Upper lobe of left lung (tissue), 4 donors: Measurements from ENCODE around the gene PAPLN.

Experiments
- EP300 ChIP-seq, 4 donors: sonication (generic); formaldehyde crosslinking; IDR thresholded peaks; one replicate each; pipeline ENCODE4 v1.5.1; 2017; ENCODE audit warnings: antibody characterized with exemption in 4 of 4, control low read depth in 2 of 4
- POLR2A ChIP-seq, 4 donors: fragments of 450-650 bp; IDR thresholded peaks; one replicate each; pipeline ENCODE4 v1.5.1; 2016 to 2017; ENCODE audit warnings: antibody characterized with exemption in 4 of 4, mild to moderate bottlenecking in 2 of 4
- TF ChIP-seq, protein P1 (sequence below), 6 experiments: fragments of 450-650 bp in 4 of 6; fragments of 200-600 bp in 2 of 6; sonication (generic) in 2 of 6; IDR thresholded peaks; one replicate each; pipeline ENCODE4 v1.5.1; 2016 to 2019; ENCODE audit warnings: antibody characterized with exemption in 6 of 6

GRCh38 chr14:73244541-73245290 lies 7.4 kb downstream of the PAPLN start:
- TF ChIP-seq, protein P1, sequence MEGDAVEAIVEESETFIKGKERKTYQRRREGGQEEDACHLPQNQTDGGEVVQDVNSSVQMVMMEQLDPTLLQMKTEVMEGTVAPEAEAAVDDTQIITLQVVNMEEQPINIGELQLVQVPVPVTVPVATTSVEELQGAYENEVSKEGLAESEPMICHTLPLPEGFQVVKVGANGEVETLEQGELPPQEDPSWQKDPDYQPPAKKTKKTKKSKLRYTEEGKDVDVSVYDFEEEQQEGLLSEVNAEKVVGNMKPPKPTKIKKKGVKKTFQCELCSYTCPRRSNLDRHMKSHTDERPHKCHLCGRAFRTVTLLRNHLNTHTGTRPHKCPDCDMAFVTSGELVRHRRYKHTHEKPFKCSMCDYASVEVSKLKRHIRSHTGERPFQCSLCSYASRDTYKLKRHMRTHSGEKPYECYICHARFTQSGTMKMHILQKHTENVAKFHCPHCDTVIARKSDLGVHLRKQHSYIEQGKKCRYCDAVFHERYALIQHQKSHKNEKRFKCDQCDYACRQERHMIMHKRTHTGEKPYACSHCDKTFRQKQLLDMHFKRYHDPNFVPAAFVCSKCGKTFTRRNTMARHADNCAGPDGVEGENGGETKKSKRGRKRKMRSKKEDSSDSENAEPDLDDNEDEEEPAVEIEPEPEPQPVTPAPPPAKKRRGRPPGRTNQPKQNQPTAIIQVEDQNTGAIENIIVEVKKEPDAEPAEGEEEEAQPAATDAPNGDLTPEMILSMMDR (IDR thresholded peaks at IDR 0.05): no peak
- TF ChIP-seq POLR2A (IDR thresholded peaks at IDR 0.05): no peak
- TF ChIP-seq EP300 (IDR thresholded peaks at IDR 0.05): no peak
